ENCODE measurements around the gene TBL2.
"Not testable (repeated sequence)": the region's sequence is repeated elsewhere in the genome, so short reads cannot be mapped to it uniquely, and the experiment has no call there.

The TBL2 gene, protein sequence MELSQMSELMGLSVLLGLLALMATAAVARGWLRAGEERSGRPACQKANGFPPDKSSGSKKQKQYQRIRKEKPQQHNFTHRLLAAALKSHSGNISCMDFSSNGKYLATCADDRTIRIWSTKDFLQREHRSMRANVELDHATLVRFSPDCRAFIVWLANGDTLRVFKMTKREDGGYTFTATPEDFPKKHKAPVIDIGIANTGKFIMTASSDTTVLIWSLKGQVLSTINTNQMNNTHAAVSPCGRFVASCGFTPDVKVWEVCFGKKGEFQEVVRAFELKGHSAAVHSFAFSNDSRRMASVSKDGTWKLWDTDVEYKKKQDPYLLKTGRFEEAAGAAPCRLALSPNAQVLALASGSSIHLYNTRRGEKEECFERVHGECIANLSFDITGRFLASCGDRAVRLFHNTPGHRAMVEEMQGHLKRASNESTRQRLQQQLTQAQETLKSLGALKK

DNA sequence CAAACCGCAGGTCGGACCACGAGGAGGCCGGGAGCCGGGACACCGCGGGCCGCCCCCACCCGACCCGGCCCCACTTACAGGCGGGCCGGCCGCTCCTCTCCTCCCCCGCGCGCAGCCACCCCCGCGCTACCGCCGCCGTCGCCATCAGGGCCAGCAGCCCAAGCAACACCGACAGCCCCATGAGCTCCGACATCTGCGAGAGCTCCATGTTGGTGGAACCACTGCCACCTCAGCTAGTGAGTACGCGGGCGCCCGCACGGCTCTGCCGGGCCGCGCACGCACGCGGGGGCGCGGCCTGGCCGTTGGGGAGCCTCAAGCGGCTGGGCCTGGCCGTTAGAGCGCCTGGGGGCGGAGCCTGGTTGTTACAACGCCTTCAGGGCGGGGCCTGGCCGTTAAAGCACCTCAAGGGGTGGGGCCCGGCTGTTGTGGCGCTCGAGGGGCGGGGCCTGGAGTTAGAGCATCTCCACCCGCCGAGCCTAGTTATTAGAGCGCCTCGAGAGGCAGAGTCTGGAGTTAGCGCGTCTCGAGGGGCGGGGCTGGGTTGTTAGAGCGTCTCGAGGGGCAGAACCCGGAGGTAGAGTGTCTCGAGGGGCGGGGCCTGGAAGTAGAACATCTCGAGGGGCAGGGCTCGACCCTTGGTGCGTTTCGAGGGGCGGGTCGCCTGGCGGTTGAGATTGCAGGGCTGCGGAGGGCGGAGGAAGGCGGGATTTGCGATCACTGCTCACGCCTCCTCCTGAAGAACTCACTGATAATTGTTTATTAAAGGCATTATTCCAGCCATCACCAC is at the start of gene TBL2:
Gene TBL2, minus strand, starts transcription at position 238 of the 787 bp plus-strand sequence. Its CDS starts 30 bp downstream, at position 208.
- peak; percentile 99 for DNase-seq

- no peak for DNase-seq
These were observed 48.4 kb upstream of the TBL2 start for GRCh38 chr7:73626814-73627213.

DNA sequence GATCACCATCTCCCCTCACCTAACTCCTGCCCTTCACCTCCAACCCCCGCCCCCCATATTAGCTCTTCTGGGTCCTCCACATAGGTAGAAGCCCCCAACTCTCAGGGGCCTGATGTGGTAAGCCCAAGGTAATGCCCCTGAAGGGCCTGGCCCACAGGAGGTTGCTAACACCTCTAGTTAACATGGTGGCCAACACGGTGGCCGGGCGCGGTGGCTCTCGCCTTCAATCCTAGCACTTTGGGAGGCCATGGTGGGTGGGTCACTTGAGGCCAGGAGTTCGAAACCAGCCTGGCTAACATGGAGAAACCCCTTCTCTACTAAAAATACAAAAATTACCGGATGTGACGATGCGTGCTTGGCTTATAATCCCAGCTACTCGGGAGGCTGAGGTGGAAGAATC is 46.9 kb upstream of the TBL2 start:
- DNase-seq: no peak

- DNase-seq: no peak
These were observed 46.3 kb upstream of the TBL2 start for GRCh38 chr7:73624669-73625001.

DNA sequence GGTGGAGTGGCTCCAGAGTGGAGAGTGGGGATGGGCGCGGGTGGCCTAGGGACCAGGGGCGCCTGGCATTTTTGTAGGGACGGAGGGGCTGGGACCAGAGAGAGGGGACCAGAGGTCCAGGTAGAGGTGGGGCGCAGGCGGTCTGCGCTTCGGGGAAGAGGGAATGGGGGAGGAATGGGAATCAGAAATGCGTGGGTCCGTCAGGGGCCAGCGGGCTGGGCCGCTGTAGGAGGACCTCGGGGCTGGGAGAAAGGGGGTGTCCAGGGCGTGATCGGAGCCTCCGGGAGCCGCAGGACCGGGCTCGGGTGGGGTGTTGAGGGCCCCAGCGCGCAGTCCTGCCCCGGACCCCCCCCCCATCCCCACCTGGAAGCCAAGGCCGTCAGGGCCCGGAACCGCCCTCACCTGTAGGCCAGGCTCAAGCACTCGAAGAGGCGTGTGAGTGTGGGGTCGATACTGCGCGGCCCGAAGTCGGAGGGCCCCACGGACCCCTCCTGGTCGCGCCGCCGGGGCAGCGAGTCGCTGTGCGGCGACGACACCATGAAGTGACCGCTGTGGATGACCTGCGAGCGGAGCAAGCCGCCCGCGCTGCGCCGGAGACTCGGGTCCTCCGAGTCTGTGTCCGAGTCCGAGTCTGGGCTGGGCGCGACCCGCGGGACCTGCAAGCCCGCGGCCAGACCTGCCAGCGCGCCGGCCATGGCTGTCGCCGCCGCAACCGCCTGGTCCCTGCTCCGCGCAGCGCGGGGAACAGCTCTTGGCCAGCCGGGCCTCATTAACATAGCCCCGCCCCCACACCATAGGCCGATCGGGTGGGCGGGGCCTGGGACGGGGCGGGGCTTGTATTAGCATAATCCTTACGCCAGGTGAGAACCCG is 45.7 kb upstream of the TBL2 start, which contains the start of gene MLXIPL:
Gene MLXIPL, minus strand, starts transcription at position 725 of the 871 bp plus-strand sequence. Its CDS starts 30 bp downstream, at position 695.
- peak; percentile 44 for DNase-seq

DNA sequence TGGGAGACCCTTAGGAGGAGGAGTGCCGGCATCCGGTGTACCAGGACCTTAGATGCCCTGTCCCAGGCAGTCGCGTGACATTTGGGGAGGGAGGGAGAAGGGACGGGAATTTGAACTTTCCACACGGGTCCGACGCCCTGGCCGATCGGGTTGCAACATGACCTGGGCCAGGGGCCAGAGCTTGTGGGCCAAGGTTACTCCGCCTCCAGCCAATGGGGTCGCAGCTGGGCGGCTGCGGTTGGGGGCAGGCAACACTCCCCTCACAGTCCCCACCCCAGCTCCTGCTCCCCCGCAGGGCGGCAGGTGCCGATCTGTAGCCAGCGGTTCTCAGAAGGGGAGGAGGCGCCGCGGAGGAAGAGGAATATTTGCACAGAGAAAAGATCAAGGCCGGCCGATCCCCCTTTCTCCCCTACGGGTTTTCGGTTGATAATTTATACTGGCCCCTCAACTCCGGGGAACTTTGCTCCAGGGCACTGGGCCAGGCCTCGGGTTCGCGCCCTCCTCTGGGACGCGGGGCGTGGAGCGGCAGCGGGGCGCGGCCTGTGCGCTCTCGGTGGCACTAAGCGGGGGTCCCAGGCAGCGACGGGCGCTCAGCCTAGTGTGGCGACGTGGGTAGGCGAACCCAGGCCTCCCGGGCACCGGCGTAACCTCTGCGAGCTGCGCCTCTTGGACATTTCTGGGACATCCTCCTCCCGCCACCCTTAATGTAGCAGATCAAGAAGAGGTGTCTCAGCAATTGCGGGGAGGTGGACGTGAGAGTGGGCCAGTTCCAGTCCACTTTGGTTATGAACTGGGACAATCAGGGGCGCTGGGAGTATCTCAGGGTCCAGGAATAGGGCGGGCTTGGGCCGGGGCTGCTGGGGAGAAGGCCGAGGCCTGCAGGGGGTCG is 44.8 kb upstream of the TBL2 start:
- DNase-seq: no peak

- DNase-seq: no peak
These were observed 44.1 kb upstream of the TBL2 start for GRCh38 chr7:73622527-73622908.

DNA sequence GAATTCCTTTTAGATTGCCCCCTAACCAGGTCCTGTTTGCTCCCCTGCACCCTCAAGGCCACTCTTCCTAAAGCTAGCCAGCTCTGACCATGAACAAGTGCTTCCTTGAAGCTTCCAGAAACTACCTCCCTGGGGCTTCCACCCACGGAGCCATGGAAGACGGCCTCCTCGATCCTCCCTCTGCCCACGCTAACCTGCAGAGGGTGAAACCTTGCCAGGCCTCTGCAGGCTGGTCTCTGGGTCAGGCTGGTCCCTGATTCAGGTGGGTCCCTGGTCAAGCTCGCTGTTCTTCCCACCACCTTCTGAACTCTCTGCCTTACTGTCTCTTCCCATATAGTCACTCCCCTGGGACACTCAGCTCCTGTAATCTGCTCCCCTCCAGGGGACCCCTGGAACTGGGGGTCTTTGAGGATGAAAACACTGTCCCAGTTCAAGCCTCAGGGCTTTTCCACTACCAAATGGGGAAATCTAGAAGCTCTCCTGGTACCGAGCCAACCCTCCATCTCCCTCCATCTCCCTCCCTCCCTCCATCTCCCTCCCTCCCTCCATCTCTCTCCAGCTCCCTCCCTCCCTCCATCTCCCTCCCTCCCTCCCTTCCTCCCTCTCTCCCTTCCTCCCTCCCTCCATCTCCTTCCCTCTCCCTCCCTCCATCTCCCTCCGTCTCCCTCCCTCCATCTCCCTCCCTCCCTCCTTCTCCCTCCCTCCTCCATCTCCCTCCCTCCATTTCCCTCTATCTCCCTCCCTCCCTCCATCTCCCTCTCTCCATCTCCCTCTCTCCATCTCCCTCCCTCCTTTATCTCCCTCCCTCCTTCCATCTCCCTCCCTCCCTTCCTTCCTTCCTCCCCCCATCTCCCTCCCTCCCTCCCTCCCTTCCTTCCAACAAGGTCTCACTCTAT is 43.0 kb upstream of the TBL2 start:
- DNase-seq: no peak

- DNase-seq: not testable (repeated sequence)
These were observed 41.0 kb upstream of the TBL2 start for GRCh38 chr7:73619394-73619793.

- no peak for DNase-seq
These were observed 40.2 kb upstream of the TBL2 start for GRCh38 chr7:73618538-73618937.

DNA sequence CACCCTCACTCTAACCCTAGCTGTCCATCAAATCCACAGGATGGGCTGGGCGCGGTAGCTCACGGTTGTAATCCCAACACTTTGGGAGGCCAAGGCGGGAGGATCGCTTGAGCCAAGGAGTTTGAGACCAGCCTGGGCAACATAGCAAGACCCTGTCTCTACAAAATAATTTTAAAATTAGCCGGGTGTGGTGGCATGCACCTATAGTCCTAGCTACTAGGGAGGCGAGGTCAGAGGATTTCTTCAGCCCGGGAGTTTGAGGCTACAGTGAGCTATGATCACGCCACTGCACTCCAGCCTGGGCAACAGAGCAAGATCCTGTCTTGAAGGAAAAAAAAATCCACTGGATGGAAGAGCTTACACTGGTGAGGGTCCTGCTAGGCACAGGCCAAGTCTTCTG is 39.1 kb upstream of the TBL2 start:
- not testable (repeated sequence) for DNase-seq

DNA sequence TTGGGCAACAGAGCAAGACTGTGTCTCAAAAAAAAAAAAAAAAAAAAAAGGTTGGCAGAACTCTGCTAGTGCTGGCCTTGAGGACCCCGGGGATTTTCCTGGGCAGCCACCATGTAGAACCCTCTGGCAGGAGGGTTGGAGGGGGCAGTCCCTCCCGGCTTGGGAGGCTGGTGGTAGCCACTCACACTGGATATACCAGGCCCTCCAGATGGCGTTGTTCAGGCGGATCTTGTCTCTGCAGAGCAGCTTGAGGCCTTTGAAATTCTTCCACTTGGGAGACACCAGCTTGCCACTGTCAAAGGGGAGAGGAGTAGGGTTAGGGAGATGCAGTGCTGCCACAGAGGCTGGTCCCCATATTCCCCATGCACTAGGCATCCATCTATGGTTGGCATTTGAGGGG is 37.5 kb upstream of the TBL2 start:
- no peak for DNase-seq

- not testable (repeated sequence) for DNase-seq
These were observed 36.6 kb upstream of the TBL2 start for GRCh38 chr7:73614937-73615336.

DNA sequence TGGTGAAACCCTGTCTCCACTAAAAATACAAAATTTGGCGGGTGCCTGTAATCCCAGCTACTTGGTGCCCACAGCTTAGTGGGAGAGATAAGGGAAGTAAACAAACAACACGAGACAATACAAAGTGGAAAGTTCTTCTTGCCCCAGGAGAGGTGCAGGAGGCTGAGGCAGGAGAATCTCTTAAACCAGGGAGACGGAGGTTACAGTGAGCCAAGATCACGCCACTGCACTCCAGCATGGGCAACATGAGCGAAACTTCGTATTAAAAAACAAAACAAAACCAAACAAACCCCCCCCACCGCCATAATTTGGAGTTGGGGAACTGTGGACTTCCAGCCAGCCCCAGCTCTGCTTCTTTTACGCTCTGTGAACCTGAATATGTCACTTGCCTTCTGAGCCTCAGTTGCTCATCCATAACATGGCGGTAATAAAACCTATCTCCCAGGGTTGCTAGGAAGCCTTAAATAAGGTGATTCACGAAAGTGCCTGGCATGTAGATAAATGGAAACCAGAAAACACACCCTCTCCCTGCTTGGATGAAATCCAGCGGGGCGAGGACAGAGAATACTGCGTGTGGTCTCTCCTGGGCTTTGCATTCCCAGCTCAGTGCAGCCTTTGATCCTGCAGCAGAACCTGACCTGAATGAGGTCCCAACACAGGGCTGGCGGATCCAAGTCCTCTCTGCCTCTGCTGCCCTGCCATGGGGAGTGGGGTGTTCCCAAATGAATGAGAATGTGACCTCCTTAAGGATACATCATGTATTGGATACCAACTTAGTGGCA is 35.8 kb upstream of the TBL2 start:
- no peak for DNase-seq

- DNase-seq: no peak
These were observed 34.4 kb upstream of the TBL2 start for GRCh38 chr7:73612598-73613269.

GRCh38 chr7:73611017-73611555 is 32.7 kb upstream of the TBL2 start:
- DNase-seq: no peak

DNA sequence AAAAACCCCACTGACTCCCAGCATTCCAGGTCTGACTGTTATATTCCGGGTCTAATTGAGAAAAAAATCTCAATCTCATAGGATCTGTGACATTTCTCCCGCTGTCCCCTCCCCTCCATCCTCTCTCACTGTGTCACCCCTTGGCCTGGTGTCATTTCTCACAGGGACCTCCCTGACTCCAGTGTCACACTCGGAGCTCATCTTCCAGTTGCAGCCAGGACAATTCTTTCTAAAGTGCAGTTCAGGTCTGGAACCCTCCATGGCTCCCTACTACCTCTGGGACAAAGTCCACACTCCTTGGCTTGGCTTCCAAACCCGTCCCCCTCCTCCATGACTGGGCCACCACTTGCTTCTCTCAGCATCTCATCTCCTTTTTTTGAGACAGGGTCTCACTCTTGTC is 31.7 kb upstream of the TBL2 start:
- no peak for DNase-seq

DNA sequence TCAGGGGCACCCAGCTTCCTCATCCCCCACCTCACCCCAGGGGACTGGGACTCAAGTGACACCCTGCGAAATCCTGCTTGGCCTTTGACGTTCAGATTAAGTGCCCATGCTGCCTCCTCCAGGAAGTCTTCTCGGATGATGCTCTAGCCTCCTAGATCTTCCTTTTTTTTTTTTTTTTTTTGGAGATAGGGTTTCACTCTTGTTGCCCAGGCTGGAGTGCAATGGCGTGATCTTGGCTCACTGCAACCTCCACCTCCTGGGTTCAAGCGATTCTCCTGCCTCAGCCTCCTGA is 29.3 kb upstream of the TBL2 start:
- not testable (repeated sequence) for DNase-seq
